HTERT RPE-1 (cell line): Measurements from ENCODE around the gene TDG.

ENCODE experiments used
- in situ Hi-C: fragments of 300-500 bp; cut with MboI; formaldehyde crosslinking; loops from 4 replicates; pipeline ENCODE4 v1.14.3; 2020; ENCODE audit warnings: low sequenced_read_pairs

TDG gene

DNA sequence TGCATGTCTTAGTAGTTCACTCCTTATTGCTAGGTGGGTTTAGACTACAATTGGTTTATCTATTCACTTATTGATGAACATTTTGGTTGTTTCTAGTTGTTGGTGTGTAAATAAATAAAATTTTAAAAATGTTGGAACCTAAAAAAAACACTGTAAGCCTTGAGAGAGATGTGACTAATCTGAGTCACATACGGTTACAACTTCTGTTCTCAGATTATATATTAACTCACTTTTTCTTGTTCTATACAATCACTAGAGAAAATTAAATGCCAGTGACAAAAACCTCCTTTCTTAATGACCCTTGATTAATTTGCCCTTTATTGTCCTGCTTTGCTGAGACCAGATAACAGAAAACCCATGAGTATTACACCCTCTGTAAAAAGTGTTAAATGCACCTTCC is 7.1 kb upstream of the TDG start:
- in situ Hi-C loops = no loop called here

- in situ Hi-C loops = no loop called here
These were observed 5.0 kb upstream of the TDG start for GRCh38 chr12:103960616-103961227.

GRCh38 chr12:103962493-103962892 is 3.2 kb upstream of the TDG start:
- in situ Hi-C loops = no loop called here

DNA sequence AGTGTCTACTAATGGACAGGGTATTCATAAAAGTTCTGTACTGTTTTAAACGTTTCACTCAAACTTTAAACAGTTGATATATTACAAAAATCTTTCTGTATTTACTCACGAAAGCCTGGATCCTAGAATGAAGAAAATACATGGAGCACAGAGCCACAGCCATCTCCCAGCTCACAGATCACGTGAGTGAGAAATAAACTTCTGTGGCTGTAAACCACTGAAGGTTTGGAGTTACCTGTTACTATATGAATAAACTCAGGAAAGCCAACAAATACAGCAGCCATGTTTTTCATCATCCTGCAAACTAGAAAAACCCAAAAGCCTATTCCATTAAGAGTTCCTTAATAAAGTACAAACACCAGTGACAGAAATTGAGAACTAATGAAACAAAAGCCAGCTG is 867 bp upstream of the TDG start:
- in situ Hi-C loops = no loop called here

- in situ Hi-C loops = no loop called here
These were observed 450 bp upstream of the TDG start for GRCh38 chr12:103965255-103965589.

- in situ Hi-C loops = no loop called here
These were observed 1.1 kb downstream of the TDG start for GRCh38 chr12:103966736-103967135.

GRCh38 chr12:103969391-103969790 is 3.7 kb downstream of the TDG start:
- in situ Hi-C loops = no loop called here

- in situ Hi-C loops = no loop called here
These were observed 8.2 kb downstream of the TDG start for GRCh38 chr12:103973909-103974308.

DNA sequence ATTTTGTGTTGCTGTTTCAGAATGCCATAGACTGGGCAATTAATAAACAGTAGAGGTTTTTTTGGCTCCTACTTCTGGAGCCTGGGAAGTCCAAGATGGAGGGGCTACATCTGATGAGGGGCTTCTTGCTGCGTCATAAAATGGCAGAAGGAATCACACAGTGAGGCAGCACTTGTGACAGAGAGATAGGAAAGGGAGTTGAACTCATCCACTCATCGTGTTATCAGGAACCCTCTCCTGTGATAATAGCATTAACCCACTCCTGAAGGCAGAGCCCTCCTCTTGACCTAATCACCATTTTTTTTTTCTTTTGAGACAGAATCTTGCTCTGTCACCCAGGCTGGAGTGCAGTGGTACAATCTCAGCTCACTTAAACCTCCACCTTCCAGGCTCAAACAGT is 9.7 kb downstream of the TDG start:
- in situ Hi-C loops = no loop called here

- in situ Hi-C loops = no loop called here
These were observed 12.8 kb downstream of the TDG start for GRCh38 chr12:103978384-103978982.

GRCh38 chr12:103986829-103987228 is 21.2 kb downstream of the TDG start:
- in situ Hi-C loops = no loop called here

DNA sequence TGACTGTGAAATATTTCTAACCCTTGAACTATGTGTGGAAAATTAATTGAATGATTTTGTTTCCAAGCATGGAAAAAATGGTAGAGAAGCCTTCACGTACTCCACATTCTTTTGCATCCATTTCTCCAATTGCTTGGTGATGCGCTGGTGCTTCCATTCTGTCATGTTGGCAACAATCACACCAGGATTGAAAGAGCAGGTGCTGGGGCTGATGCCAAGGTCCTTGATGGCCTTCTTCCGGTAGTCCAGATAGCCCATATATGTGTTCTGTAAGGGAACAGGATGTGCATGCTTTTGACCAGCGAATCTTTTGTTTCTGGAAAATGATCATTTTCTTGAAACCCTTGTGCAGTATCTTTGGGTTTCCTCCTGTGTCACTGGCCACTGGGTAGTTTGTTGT is 28.6 kb downstream of the TDG start:
- in situ Hi-C loops = no loop called here

- in situ Hi-C loops = no loop called here
These were observed 30.9 kb downstream of the TDG start for GRCh38 chr12:103996595-103996994.

DNA sequence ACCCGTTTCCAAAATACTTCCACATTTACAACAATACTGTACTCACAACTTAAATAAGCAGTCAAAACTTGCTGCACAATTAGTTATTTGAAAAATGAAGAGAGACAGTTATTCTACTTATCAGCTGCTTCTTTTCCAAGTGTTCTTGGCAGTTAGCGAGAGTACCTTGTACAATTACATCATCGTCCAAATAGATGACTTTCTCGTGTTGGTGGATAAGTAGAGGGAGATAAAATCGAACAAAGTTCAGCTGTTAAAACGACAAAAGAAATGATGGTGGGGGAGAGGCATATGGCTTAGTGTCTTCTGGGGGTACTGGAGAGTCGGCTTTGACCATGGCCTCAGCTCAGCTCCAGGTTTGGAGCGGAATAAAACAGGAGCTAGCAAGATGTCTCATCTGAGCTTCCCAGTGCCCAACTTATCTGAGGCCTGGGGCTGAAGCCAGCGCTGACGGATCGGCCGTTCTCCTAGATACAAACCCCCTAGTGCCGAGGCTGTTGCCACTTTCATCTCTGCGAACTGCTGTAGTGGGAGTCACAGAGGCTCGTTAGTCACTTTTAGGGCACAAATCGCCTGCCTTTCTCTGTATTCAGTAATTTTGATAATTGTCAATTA is 31.7 kb downstream of the TDG start:
- in situ Hi-C loops = no loop called here

DNA sequence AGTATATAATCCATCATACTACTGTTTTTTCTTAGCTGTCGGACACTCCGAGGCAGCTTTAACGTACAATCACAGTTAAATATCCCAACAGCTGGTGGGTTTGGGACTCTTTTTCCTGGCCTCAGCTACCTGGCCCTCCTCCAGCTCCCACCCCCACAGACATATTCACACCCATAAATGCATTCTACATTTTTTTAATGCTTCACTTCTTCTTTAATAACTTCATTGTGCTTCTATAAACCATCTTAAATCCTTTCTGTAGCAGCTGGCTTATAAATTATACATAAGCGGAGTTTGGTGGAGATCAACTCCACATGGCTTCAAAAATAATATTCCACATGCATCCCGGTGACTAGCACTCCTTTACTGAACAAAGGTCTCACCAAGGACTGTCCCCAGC is 33.3 kb downstream of the TDG start:
- in situ Hi-C loops = no loop called here

DNA sequence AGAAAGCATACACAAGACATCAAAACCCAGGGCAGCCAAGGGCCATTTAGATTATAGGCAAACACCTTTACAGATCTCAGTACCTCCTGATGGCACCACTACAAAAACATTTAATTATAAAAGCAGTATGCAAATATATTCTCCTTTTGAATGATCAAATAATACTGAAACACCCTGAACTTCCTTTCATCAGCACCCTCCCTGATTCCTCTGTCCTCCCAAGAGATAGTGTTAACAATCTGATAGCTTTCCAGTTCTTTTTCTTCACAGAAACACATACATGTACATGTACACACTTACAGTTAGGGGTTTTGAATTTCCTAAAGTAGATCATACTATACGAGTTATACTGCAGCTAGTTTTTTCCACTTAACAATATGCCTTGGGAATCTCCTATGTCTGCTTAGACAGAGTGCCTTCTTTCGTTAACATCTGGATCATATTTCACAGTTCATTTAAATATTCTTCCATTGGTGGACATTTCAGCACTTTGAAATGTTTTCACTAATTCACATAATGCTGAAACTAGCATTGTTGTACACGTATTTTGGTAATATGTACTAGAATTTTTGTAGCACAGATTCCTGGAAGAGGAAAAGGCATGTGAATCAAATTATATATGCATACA is 35.2 kb downstream of the TDG start:
- in situ Hi-C loops = no loop called here

- in situ Hi-C loops = no loop called here
These were observed 37.0 kb downstream of the TDG start for GRCh38 chr12:104002686-104003085.

GRCh38 chr12:104003596-104003995 is 37.9 kb downstream of the TDG start:
- in situ Hi-C loops = no loop called here

- in situ Hi-C loops = no loop called here
These were observed 41.3 kb downstream of the TDG start for GRCh38 chr12:104006929-104007328.

- in situ Hi-C loops = no loop called here
These were observed 44.4 kb downstream of the TDG start for GRCh38 chr12:104010121-104010520.

DNA sequence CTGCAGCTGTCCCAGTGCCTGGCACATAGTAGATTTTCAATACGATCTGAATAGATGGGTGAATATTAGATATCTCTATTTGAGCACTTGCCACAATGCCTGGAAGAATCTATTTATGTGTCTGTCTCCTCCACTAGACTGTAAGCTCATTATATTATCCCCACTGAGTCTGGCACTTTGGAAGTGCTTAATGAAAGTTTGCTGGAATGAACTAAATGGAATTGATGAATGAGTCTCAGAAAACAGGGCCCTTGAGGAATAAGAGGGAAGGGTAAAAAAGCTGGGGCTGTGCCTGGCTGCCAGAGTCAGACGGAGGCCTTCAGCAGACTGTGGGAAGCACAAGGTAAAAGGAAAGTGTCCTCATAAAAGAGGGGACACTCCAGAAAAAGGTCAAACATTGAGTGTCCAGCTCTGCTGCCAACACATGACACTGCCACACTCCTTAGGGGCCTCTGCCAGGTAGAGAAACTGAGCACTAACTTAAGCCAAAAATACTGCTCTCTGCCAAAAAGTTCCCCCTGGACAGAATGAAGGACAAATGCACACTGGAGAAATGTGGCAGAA is 45.0 kb downstream of the TDG start:
- in situ Hi-C loops = no loop called here

DNA sequence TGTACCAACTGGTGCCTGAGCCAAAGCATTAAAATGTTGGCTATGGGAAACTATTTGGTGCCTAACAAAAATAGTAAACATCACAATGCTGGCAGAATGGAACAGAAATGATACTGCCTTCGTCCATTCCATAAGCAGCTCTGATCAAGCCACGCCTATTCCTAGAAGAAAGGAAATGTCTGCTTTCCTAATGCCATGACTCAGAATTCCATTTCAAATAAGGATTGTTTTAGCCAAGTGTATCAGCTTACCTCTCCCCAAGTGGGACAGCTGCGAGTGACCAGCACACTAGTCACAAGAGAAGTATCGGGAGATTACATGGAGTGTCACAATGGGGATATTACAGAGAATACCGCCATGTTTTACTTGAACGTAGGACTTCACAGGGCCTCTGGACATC is 45.6 kb downstream of the TDG start:
- in situ Hi-C loops = no loop called here
